ENCODE measurements around the gene ASTE1.
"Not testable (repeated sequence)": the region's sequence is repeated elsewhere in the genome, so short reads cannot be mapped to it uniquely, and the experiment has no call there.

The ASTE1 gene

GRCh38 chr3:131007782-131008181, 18.8 kb downstream of the ASTE1 start:
- DNase-seq: no peak

- DNase-seq: no peak
Observed at GRCh38 chr3:131007256-131007655, 19.4 kb downstream of the ASTE1 start.

GRCh38 chr3:131004603-131005002, 22.0 kb downstream of the ASTE1 start:
- DNase-seq: no peak

- DNase-seq: no peak
Observed at GRCh38 chr3:131001071-131001470, 25.6 kb downstream of the ASTE1 start.

- DNase-seq: no peak
Observed at GRCh38 chr3:130997289-130997688, 29.3 kb downstream of the ASTE1 start.

GRCh38 chr3:130992344-130992743, 34.3 kb downstream of the ASTE1 start:
- DNase-seq: no peak

GRCh38 chr3:130991126-130991525, 35.5 kb downstream of the ASTE1 start:
- no peak for DNase-seq

- DNase-seq: no peak
Observed at GRCh38 chr3:130990282-130990681, 36.3 kb downstream of the ASTE1 start.

GRCh38 chr3:130981469-130981868, 45.2 kb downstream of the ASTE1 start:
- no peak for DNase-seq

GRCh38 chr3:130979117-130979516, 47.5 kb downstream of the ASTE1 start:
- no peak for DNase-seq

GRCh38 chr3:130976706-130977105, 49.9 kb downstream of the ASTE1 start:
- no peak for DNase-seq

- DNase-seq: no peak
Observed at GRCh38 chr3:130975251-130975650, 51.4 kb downstream of the ASTE1 start.

- no peak for DNase-seq
Observed at GRCh38 chr3:130974201-130974600, 52.4 kb downstream of the ASTE1 start.

GRCh38 chr3:130973406-130973805, 53.2 kb downstream of the ASTE1 start:
- no peak for DNase-seq

GRCh38 chr3:130972592-130972991, 54.0 kb downstream of the ASTE1 start:
- DNase-seq: not testable (repeated sequence)

GRCh38 chr3:130971208-130971607, 55.4 kb downstream of the ASTE1 start:
- no peak for DNase-seq

- no peak for DNase-seq
Observed at GRCh38 chr3:130969621-130970020, 57.0 kb downstream of the ASTE1 start.

- no peak for DNase-seq
Observed at GRCh38 chr3:130968221-130968620, 58.4 kb downstream of the ASTE1 start.

- no peak for DNase-seq
Observed at GRCh38 chr3:130967281-130967680, 59.3 kb downstream of the ASTE1 start.

GRCh38 chr3:130963878-130964277, 62.7 kb downstream of the ASTE1 start:
- no peak for DNase-seq
